H1 (cell line): ENCODE data around the gene FCHSD1. TPM values are rescaled to one million over a fixed set of nuclear protein-coding genes. Genes with fewer than 3 reads are reported as not detected.

Experiments
- CTCF ChIA-PET: fragments of 300-600 bp; sonication (Branson Sonifier 250); formaldehyde crosslinking; loops from one replicate; lab custom pipeline; 2021; ENCODE audit not compliant: partially characterized antibody; lab: Charles Lee
- POLR2A ChIA-PET: fragments of 300-600 bp; sonication (Branson Sonifier 250); formaldehyde crosslinking; loops from one replicate; lab custom pipeline; 2021; ENCODE audit warnings: inconsistent platforms; ENCODE audit not compliant: partially characterized antibody; lab: Charles Lee
- DNase-seq, 2 experiments: peaks; one replicate each; pipeline versions ENCODE4 v3.0.0 to v3.0.0-alpha.2; 2010 to 2022; ENCODE audit warnings: low spot score in 2 of 2, low read depth in 1 of 2, mixed read lengths in 1 of 2
- FAIRE-seq: peaks from 2 replicates; lab custom pipeline; 2011; peaks lifted over from hg19 to GRCh38; lab: Jason Lieb, UNC
- H2AFZ ChIP-seq: 2 replicates; pipeline ENCODE4 v1.8.1; 2012; ENCODE audit warnings: low read length, inconsistent platforms
- H2AK5ac ChIP-seq: 2 replicates; pipeline ENCODE4 v1.6.1; 2013; ENCODE audit warnings: low read depth, low read length
- H2BK120ac ChIP-seq: replicated peaks from 2 replicates; pipeline ENCODE3; 2013; ENCODE audit warnings: low read depth, low read length, inconsistent platforms
- H2BK12ac ChIP-seq: 2 replicates; pipeline ENCODE4 v1.6.1; 2013; ENCODE audit warnings: low read depth, low read length
- H2BK15ac ChIP-seq: 2 replicates; pipeline ENCODE4 v1.6.1; 2013; ENCODE audit warnings: low read length
- H2BK20ac ChIP-seq: 2 replicates; pipeline ENCODE4 v1.6.1; 2013; ENCODE audit warnings: low read length
- H2BK5ac ChIP-seq: 2 replicates; pipeline ENCODE4 v1.6.1; 2013; ENCODE audit warnings: low read depth, low read length
- H3K14ac ChIP-seq: 2 replicates; pipeline ENCODE4 v1.6.1; 2013; ENCODE audit warnings: inconsistent platforms; ENCODE audit not compliant: insufficient read length
- H3K18ac ChIP-seq: 2 replicates; pipeline ENCODE4 v1.6.1; 2013; ENCODE audit warnings: low read length; ENCODE audit errors: extremely low read depth
- H3K23ac ChIP-seq: 2 replicates; pipeline ENCODE4 v1.6.1; 2013; ENCODE audit warnings: inconsistent platforms; ENCODE audit not compliant: insufficient read length
- H3K23me2 ChIP-seq: 2 replicates; pipeline ENCODE4 v1.6.1; 2013; ENCODE audit warnings: low read depth, low read length
- H3K27ac ChIP-seq: 2 replicates; pipeline ENCODE4 v1.6.1; 2011; ENCODE audit warnings: low read depth, low read length, inconsistent platforms
- H3K27me3 ChIP-seq, 4 experiments: replicated peaks in 1 of 4; 1 replicate in 1 of 4; 2 replicates in 3 of 4; pipeline versions ENCODE4 v1.6.1 to v1.8.1; 2011 to 2013; ENCODE audit warnings: low read length in 3 of 4, mild to moderate bottlenecking in 3 of 4, inconsistent platforms in 2 of 4, mixed read lengths in 2 of 4, moderate library complexity in 1 of 4; ENCODE audit not compliant: control insufficient read depth in 3 of 4, insufficient read depth in 3 of 4; ENCODE audit errors: extremely low read depth in 1 of 4
- H3K36me3 ChIP-seq, 4 experiments: 2 replicates each; pipeline versions ENCODE4 v1.6.1 to v1.8.1; 2011 to 2013; ENCODE audit warnings: mild to moderate bottlenecking in 4 of 4, low read length in 3 of 4, moderate library complexity in 2 of 4, control low read depth in 1 of 4, inconsistent platforms in 1 of 4; ENCODE audit not compliant: insufficient read depth in 4 of 4, control insufficient read depth in 2 of 4
- H3K4ac ChIP-seq: replicated peaks from 2 replicates; pipeline ENCODE3; 2013; ENCODE audit warnings: low read length, low read depth, mixed read lengths, inconsistent platforms; ENCODE audit not compliant: insufficient read length
- H3K4me1 ChIP-seq, 4 experiments: replicated peaks in 1 of 4; 1 replicate in 1 of 4; 2 replicates in 3 of 4; pipeline versions ENCODE4 v1.6.1 to v1.8.1; 2011 to 2013; ENCODE audit warnings: low read length in 3 of 4, inconsistent platforms in 2 of 4, mixed read lengths in 1 of 4; ENCODE audit not compliant: insufficient read depth in 4 of 4, control insufficient read depth in 3 of 4
- H3K4me2 ChIP-seq, 2 experiments: 2 replicates each; pipeline versions ENCODE4 v1.6.1 to v1.8.1; 2011 to 2013; ENCODE audit warnings: low read depth in 2 of 2, low read length in 2 of 2, control low read depth in 1 of 2, inconsistent platforms in 1 of 2, mild to moderate bottlenecking in 1 of 2; ENCODE audit not compliant: insufficient read depth in 1 of 2
- H3K4me3 ChIP-seq, 4 experiments: fragments of 200-600, 300-600 bp in 1 of 4; sonication (generic), shearing (Covaris generic), sonication (Bioruptor Twin) in 1 of 4; 2 replicates each; pipeline versions ENCODE4 v1.5.1 to v1.8.1; 2011 to 2016; ENCODE audit warnings: low read length in 4 of 4, low read depth in 3 of 4, control low read depth in 2 of 4, inconsistent platforms in 2 of 4, mild to moderate bottlenecking in 2 of 4, mixed read lengths in 1 of 4, moderate library complexity in 1 of 4; ENCODE audit not compliant: insufficient read depth in 2 of 4; ENCODE audit errors: extremely low read depth in 1 of 4
- H3K56ac ChIP-seq: replicated peaks from 2 replicates; pipeline ENCODE3; 2013; ENCODE audit warnings: low read depth, mild to moderate bottlenecking, mixed read lengths, low read length, inconsistent platforms; ENCODE audit not compliant: insufficient read length
- H3K79me1 ChIP-seq: 2 replicates; pipeline ENCODE4 v1.6.1; 2013; ENCODE audit warnings: low read depth, low read length, control low read depth
- H3K79me2 ChIP-seq, 2 experiments: 2 replicates each; pipeline versions ENCODE4 v1.6.1 to v1.8.1; 2012 to 2013; ENCODE audit warnings: low read length in 2 of 2, mild to moderate bottlenecking in 2 of 2, inconsistent platforms in 1 of 2; ENCODE audit not compliant: insufficient read depth in 2 of 2, control insufficient read depth in 1 of 2
- H3K9ac ChIP-seq, 4 experiments: replicated peaks in 1 of 4; 1 replicate in 1 of 4; 2 replicates in 3 of 4; pipeline versions ENCODE4 v1.6.1 to v1.8.1; 2011 to 2013; ENCODE audit warnings: low read depth in 3 of 4, low read length in 3 of 4, control low read depth in 2 of 4, mild to moderate bottlenecking in 2 of 4, moderate library complexity in 2 of 4, inconsistent platforms in 1 of 4; ENCODE audit errors: extremely low read depth in 1 of 4
- H3K9me3 ChIP-seq, 2 experiments: 2 replicates each; pipeline versions ENCODE4 v1.6.1 to v1.8.1; 2012 to 2013; ENCODE audit warnings: mild to moderate bottlenecking in 2 of 2, moderate library complexity in 2 of 2, control low read depth in 1 of 2, inconsistent platforms in 1 of 2, low read depth in 1 of 2, low read length in 1 of 2, mixed read lengths in 1 of 2; ENCODE audit not compliant: insufficient read depth in 2 of 2
- H4K20me1 ChIP-seq, 2 experiments: replicated peaks in 1 of 2; 2 replicates each; pipeline versions ENCODE3 to v1.8.1; 2011 to 2013; ENCODE audit warnings: inconsistent platforms in 2 of 2, low read length in 2 of 2, mild to moderate bottlenecking in 1 of 2; ENCODE audit not compliant: insufficient read depth in 2 of 2, control insufficient read depth in 1 of 2
- H4K5ac ChIP-seq: 2 replicates; pipeline ENCODE4 v1.6.1; 2013; ENCODE audit warnings: low read length, low read depth, mixed read lengths, inconsistent platforms; ENCODE audit not compliant: insufficient read length
- H4K8ac ChIP-seq: 2 replicates; pipeline ENCODE4 v1.8.0; 2013; ENCODE audit warnings: mild to moderate bottlenecking, moderate library complexity, low read length, inconsistent platforms; ENCODE audit not compliant: insufficient read depth; ENCODE audit errors: extremely low read depth
- H4K91ac ChIP-seq: replicated peaks from 2 replicates; pipeline ENCODE3; 2013; ENCODE audit warnings: low read length, mixed read lengths, inconsistent platforms; ENCODE audit not compliant: insufficient read length
- BACH1 ChIP-seq: IDR thresholded peaks from 2 replicates; pipeline ENCODE4 v1.6.1; 2012; ENCODE audit warnings: low read length, improper control_type of control experiment
- CTBP2 ChIP-seq: IDR thresholded peaks from 2 replicates; pipeline ENCODE4 v1.7.0; 2011; ENCODE audit warnings: borderline replicate concordance, mild to moderate bottlenecking, moderate library complexity, mixed read lengths, low read length; ENCODE audit not compliant: insufficient read depth, insufficient read length
- GTF2F1 ChIP-seq: IDR thresholded peaks from 2 replicates; pipeline ENCODE4 v1.6.1; 2012; ENCODE audit warnings: low read depth, low read length, improper control_type of control experiment, borderline replicate concordance
- HDAC6 ChIP-seq: IDR thresholded peaks from one replicate; pipeline ENCODE4 v1.7.1; 2012; ENCODE audit warnings: low read depth, mild to moderate bottlenecking, inconsistent platforms, low read length, moderate library complexity
- NANOG ChIP-seq: IDR thresholded peaks from 2 replicates; pipeline ENCODE4 v1.6.1; 2011; ENCODE audit warnings: low read length, low read depth, mild to moderate bottlenecking, inconsistent platforms; ENCODE audit not compliant: insufficient read depth, poor library complexity, severe bottlenecking
- RNF2 ChIP-seq: fragments of 200-900, 300-1000 bp; sonication (generic); IDR thresholded peaks from 2 replicates; pipeline ENCODE4 v1.7.1; 2016; ENCODE audit warnings: borderline replicate concordance, low read depth, mild to moderate bottlenecking, antibody characterized with exemption, low read length; ENCODE audit not compliant: poor library complexity, severe bottlenecking; ENCODE audit errors: missing control alignments
- SP2 ChIP-seq: IDR thresholded peaks from 2 replicates; pipeline ENCODE4 v1.6.1; 2012; ENCODE audit warnings: mild to moderate bottlenecking, low read length, inconsistent platforms
- TBP ChIP-seq: IDR thresholded peaks from 2 replicates; pipeline ENCODE4 v1.6.1; 2011; ENCODE audit warnings: low read depth, low read length, improper control_type of control experiment
- WGBS, 2 experiments: shearing (Covaris generic) in 1 of 2; methylation state at CpG; one replicate each; pipeline versions ENCODE4 v1.1.6 to v1.1.7; 2013 to 2015; ENCODE audit warnings: low lambda C conversion rate in 2 of 2, mixed read lengths in 2 of 2, inconsistent platforms in 1 of 2, low coverage in 1 of 2, missing lambda C conversion rate in 1 of 2; ENCODE audit not compliant: insufficient replicate concordance in 2 of 2, insufficient coverage in 1 of 2, insufficient read length in 1 of 2; ENCODE audit errors: extremely low coverage in 1 of 2, missing lambda C conversion rate in 1 of 2; 5-methylcytosine and 5-hydroxymethylcytosine counted together
- polyA plus RNA-seq, 7 experiments: library from polyadenylated mRNA; depleted of rRNA in 3 of 7; stranded (reverse) in 5 of 7; unstranded in 2 of 7; fragments of >200 nt in 5 of 7; fragments of 200-250 nt in 2 of 7; gene quantifications; 1 replicate in 5 of 7; 2 replicates in 1 of 7; 4 replicates in 1 of 7; pipeline versions ENCODE4 v1.2.1 to v1.2.3, GENCODE V29; 2011 to 2013; ENCODE audit warnings: missing spikeins in 2 of 7, mixed read lengths in 2 of 7
- total RNA-seq: library from RNA; stranded (reverse); fragmentation: NEBNext Ultra II Directional; extraction: Animal tissue kit (Norgen Biotek cat#: 25700); gene quantifications from 2 replicates; pipeline ENCODE4 v1.2.1, GENCODE V29; 2021

The FCHSD1 gene
- total and polyA plus RNA-seq, 2 of the 8 experiments (the other 6 are each of a cell fraction or from before 2014, with no cell fraction given) = 22.0 to 30.1 TPM

- Histone ChIP-seq H3K56ac (no peak overlapping the region), H3K23ac (no peak overlapping the region), H3K9me3 (no peaks in the 10 kb centered on the region), H3K27me3 (peaks cover 0 to 5% (median 1%) of the 10 kb centered on the region in 4 experiments; a peak in 2 of 7 replicates), H3K79me2 (no peaks in the 10 kb centered on the region), H2BK5ac (no peak overlapping the region), H4K91ac (no peak overlapping the region), H2BK12ac (no peak overlapping the region), H3K4me1 (peaks cover 10 to 18% (median 14%) of the 10 kb centered on the region in 4 experiments), H3K79me1 (no peaks in the 10 kb centered on the region), H3K27ac (no peak overlapping the region), H3K23me2 (peaks cover 15% of the 10 kb centered on the region), H4K8ac (no peak overlapping the region), H2AK5ac (no peak overlapping the region), H3K4me3 (no peak overlapping the region), H2AFZ (no peak overlapping the region), H3K4me2 (no peak overlapping the region), H2BK20ac (no peak overlapping the region), H3K4ac (no peak overlapping the region), H3K9ac (no peak overlapping the region), H2BK120ac (no peak overlapping the region), H2BK15ac (0 out of 2 replicates have a peak overlapping the region, but pooled peaks have one; percentile 67), H4K5ac (no peak overlapping the region), H3K18ac (no peak overlapping the region), H4K20me1 (no peaks in the 10 kb centered on the region), H3K36me3 (no peaks in the 10 kb centered on the region), H3K14ac (no peak overlapping the region)
- POLR2A ChIA-PET = no interaction called here
- DNase-seq = no peak
- WGBS, 2 experiments = 100% methylated on average over 1 of the region's 1 CpG; no CpG with 5 or more reads in 1 of the 2 experiments
- CTCF ChIA-PET = interaction anchor here (0.7 kb wide), 1 partner anchor 275 kb away, joined by 3 read pairs; no protein-coding TSS in a partner anchor
- no peak for FAIRE-seq
- TF ChIP-seq GTF2F1 = no peak
- no peak for TF ChIP-seq TBP
- no peak for TF ChIP-seq HDAC6
- TF ChIP-seq RNF2 = no peak
- TF ChIP-seq NANOG = no peak
- TF ChIP-seq SP2 = no peak
- TF ChIP-seq CTBP2 = no peak
- no peak for TF ChIP-seq BACH1
Measured at GRCh38 chr5:141685591-141685990, 34.4 kb upstream of the FCHSD1 start.
